Measurements from ENCODE around the gene MAP4K4. TPM values are rescaled to one million over a fixed set of nuclear protein-coding genes. Genes with fewer than 3 reads are reported as not detected.

Gene MAP4K4
- total and polyA plus RNA-seq, 2 experiments from 2014 or later: 59.1 to 84.4 TPM

- no peak overlapping the region for H3K4me2 ChIP-seq
- no peak overlapping the region for H2AFZ ChIP-seq
- peaks cover 54% of the 10 kb centered on the region for H4K20me1 ChIP-seq (ENCODE audit: insufficient read depth, poor library complexity, severe bottlenecking)
- no peaks in the 10 kb centered on the region for H3K9me2 ChIP-seq (replicated peaks; ENCODE audit: insufficient read depth)
- no peaks in the 10 kb centered on the region for H3K36me3 ChIP-seq (replicated peaks; ENCODE audit: insufficient read depth, low read depth)
- peaks cover 100% of the 10 kb centered on the region for H3K79me2 ChIP-seq
- H3K4me3 ChIP-seq: no peak overlapping the region
- H3K9me3 ChIP-seq (ENCODE audit: low read depth): no peaks in the 10 kb centered on the region
- no peak overlapping the region for H3K27ac ChIP-seq
- H3K27me3 ChIP-seq: no peaks in the 10 kb centered on the region
- no peak for DNase-seq (ENCODE audit: low spot score)
- 84% methylated on average over 4 of the region's 4 CpGs for WGBS (ENCODE audit: low lambda C conversion rate, missing lambda C conversion rate)
- TF ChIP-seq, protein P1, sequence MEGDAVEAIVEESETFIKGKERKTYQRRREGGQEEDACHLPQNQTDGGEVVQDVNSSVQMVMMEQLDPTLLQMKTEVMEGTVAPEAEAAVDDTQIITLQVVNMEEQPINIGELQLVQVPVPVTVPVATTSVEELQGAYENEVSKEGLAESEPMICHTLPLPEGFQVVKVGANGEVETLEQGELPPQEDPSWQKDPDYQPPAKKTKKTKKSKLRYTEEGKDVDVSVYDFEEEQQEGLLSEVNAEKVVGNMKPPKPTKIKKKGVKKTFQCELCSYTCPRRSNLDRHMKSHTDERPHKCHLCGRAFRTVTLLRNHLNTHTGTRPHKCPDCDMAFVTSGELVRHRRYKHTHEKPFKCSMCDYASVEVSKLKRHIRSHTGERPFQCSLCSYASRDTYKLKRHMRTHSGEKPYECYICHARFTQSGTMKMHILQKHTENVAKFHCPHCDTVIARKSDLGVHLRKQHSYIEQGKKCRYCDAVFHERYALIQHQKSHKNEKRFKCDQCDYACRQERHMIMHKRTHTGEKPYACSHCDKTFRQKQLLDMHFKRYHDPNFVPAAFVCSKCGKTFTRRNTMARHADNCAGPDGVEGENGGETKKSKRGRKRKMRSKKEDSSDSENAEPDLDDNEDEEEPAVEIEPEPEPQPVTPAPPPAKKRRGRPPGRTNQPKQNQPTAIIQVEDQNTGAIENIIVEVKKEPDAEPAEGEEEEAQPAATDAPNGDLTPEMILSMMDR (IDR thresholded peaks at IDR 0.05; ENCODE audit: poor library complexity): no peak
- TF ChIP-seq EZH2 (IDR thresholded peaks at IDR 0.05; ENCODE audit: borderline replicate concordance): no peak
- no peak for TF ChIP-seq EZH2phosphoT487 (IDR thresholded peaks at IDR 0.05; ENCODE audit: low read depth, severe bottlenecking, unreplicated experiment)
- peaks cover 19% of the 10 kb centered on the region for H3K4me1 ChIP-seq (ENCODE audit: insufficient read depth)
These were observed 8.8 kb downstream of the MAP4K4 start for GRCh38 chr2:101706121-101706818.

DNA sequence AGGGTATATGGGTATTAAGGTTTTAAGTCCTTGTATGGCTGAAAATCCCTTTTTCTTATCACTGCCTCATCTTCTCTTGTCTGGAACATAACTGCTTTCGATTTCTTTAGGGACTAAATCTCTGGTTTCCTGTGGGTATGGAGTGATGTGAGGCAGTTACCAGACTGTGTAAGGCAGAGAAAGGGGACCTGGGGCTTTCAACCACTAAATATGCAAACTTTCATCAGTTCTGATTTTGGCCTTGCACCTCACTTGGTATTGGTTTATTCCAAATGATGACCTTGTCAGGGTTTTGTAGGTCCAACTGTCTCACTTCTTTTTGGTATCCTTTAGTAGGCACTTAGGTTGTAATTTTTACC lies 9.3 kb downstream of the MAP4K4 start:
- H3K9me2 ChIP-seq (replicated peaks; ENCODE audit: insufficient read depth): no peaks in the 10 kb centered on the region
- peaks cover 17% of the 10 kb centered on the region for H3K4me1 ChIP-seq (ENCODE audit: insufficient read depth)
- H3K27me3 ChIP-seq: no peaks in the 10 kb centered on the region
- peaks cover 100% of the 10 kb centered on the region for H3K79me2 ChIP-seq
- TF ChIP-seq, protein P1 (IDR thresholded peaks at IDR 0.05; ENCODE audit: poor library complexity): no peak
- TF ChIP-seq EZH2 (IDR thresholded peaks at IDR 0.05; ENCODE audit: borderline replicate concordance) (no peak), EZH2phosphoT487 (IDR thresholded peaks at IDR 0.05; ENCODE audit: low read depth, severe bottlenecking, unreplicated experiment) (no peak)
- no peak overlapping the region for H3K4me2 ChIP-seq
- H3K4me3 ChIP-seq: no peak overlapping the region
- peaks cover 55% of the 10 kb centered on the region for H4K20me1 ChIP-seq (ENCODE audit: insufficient read depth, poor library complexity, severe bottlenecking)
- no peak for DNase-seq (ENCODE audit: low spot score)
- 58% methylated on average over 1 of the region's 1 CpG for WGBS (ENCODE audit: low lambda C conversion rate, missing lambda C conversion rate)
- H3K36me3 ChIP-seq (replicated peaks; ENCODE audit: insufficient read depth, low read depth): no peaks in the 10 kb centered on the region
- H3K27ac ChIP-seq: no peak overlapping the region
- H2AFZ ChIP-seq: no peak overlapping the region
- H3K9me3 ChIP-seq (ENCODE audit: low read depth): no peaks in the 10 kb centered on the region

DNA sequence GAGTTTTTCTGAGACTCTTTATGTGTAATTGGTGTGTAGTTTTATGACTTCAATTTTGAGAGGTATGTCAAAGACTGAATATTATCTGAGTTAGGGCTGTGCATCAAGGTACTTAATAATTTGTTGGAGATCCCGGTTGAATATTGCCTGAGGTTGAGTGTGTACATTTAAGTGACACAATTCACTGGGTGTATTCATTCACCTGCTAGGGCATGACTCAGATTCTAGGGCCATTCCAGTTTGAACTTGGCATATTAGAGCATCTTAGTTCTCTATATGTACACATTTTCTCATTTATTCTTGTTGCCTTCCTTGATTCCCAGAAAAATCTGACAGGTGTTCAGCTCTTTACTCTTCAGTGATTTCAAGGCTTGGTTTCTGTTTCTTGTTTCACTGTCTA lies 12.5 kb downstream of the MAP4K4 start:
- Histone ChIP-seq H3K4me3 (no peak overlapping the region), H3K79me2 (peaks cover 100% of the 10 kb centered on the region), H4K20me1 (ENCODE audit: insufficient read depth, poor library complexity, severe bottlenecking) (peaks cover 74% of the 10 kb centered on the region), H3K27me3 (no peaks in the 10 kb centered on the region), H2AFZ (no peak overlapping the region), H3K9me3 (ENCODE audit: low read depth) (no peaks in the 10 kb centered on the region), H3K4me2 (no peak overlapping the region), H3K36me3 (replicated peaks; ENCODE audit: insufficient read depth, low read depth) (no peaks in the 10 kb centered on the region), H3K4me1 (ENCODE audit: insufficient read depth) (peaks cover 11% of the 10 kb centered on the region), H3K27ac (no peak overlapping the region), H3K9me2 (replicated peaks; ENCODE audit: insufficient read depth) (no peaks in the 10 kb centered on the region)
- 63% methylated on average over 1 of the region's 1 CpG for WGBS (ENCODE audit: low lambda C conversion rate, missing lambda C conversion rate)
- TF ChIP-seq, protein P1 (IDR thresholded peaks at IDR 0.05; ENCODE audit: poor library complexity): no peak
- no peak for TF ChIP-seq EZH2phosphoT487 (IDR thresholded peaks at IDR 0.05; ENCODE audit: low read depth, severe bottlenecking, unreplicated experiment)
- no peak for TF ChIP-seq EZH2 (IDR thresholded peaks at IDR 0.05; ENCODE audit: borderline replicate concordance)
- DNase-seq (ENCODE audit: low spot score): no peak
